Activated CD4-positive, alpha-beta T cell treated with anti-CD3 and anti-CD28 coated beads for 48 hours (primary cell): Measurements from ENCODE around the gene KANSL1.
"Not testable (repeated sequence)": the region's sequence is repeated elsewhere in the genome, so short reads cannot be mapped to it uniquely, and the experiment has no call there.

ENCODE experiments used
- DNase-seq: peaks from one replicate; pipeline ENCODE4 v3.0.0-alpha.2; 2020

Gene KANSL1

DNA sequence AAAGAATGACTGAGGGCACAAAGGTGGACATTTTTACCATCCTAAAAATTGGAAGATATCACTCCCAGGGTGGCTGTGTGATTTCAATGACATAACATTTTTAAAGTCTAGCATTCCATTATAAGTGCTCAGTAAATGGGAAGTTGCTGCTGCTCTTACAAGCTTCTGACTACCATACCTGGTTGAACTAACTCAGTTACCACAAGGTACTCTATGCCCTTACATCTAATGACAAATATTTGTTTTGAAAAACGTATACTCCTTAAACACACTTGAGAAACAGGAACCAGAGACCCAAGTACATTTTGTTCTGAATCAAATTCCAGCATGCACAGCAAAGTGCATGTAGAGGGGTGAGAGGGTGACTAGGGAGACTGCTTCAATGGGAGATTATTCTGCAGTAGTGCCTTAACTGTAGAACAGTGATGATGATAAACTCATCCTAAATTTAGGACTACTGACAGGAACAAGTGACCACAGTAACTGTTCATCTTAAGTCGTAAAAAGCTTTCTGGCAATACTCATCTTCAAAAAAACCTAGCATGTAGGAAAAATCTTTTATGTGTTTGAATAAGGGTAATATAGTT is 83.5 kb downstream of the KANSL1 start:
- no peak for DNase-seq

- DNase-seq = no peak
Measured at GRCh38 chr17:46108550-46109110, 84.6 kb downstream of the KANSL1 start.

- no peak for DNase-seq
Measured at GRCh38 chr17:46108120-46108519, 85.1 kb downstream of the KANSL1 start.

GRCh38 chr17:46106966-46107644 is 86.1 kb downstream of the KANSL1 start:
- DNase-seq = no peak

DNA sequence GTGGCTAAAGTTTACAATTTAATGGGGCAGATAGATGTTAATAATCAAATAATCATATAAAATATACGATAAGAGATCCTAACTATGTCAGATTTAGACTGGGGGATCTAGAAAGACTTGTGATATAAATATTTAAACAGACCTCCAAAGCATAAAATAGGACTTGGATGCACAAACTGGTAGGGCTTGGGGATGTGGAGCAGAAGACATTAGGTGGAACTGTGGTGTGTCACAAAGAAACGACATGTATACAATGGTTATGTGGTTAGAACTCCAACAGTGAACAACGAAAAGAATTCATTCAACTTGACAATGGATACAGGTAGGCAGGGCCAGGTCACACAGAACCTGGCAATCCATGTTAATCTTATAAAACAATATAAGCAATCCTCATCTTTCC is 90.4 kb downstream of the KANSL1 start:
- not testable (repeated sequence) for DNase-seq

DNA sequence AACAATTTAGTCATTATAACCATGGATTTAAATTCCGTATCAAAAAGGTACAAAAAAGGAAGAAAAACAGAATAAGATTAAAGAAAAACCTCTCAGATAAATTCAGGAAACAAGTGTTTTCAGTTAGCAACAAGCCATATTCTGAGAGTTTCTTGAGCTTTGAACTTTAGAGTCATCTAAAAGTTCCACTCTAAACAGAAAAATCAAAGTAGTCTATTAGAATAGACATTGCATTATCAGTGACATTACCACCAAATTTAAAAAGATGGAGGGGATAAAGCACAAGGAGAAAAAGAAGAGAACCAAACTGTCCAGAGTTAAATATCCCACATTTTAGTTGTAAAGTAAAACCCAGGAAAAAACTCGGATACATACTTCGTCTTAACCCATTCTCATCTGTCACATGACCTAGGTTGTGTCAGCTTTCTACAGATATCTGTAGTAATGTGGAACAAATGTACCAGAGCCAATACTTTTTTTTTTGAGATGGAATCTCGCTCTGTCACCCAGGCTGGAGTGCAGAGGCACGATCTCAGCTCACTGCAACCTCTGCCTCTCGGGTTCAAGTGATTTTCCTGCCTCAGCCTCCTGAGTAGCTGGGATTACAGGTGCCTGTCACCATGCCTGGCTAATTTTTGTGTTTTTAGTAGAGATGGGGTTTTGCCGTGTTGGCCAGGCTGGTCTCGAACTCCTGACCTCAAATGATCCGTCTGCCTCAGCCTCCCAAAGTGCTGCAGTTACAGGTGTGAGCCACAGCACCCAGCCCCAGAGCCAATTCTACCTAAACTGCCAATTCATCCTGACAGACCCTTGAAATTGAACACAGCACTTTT is 91.2 kb downstream of the KANSL1 start:
- not testable (repeated sequence) for DNase-seq

DNA sequence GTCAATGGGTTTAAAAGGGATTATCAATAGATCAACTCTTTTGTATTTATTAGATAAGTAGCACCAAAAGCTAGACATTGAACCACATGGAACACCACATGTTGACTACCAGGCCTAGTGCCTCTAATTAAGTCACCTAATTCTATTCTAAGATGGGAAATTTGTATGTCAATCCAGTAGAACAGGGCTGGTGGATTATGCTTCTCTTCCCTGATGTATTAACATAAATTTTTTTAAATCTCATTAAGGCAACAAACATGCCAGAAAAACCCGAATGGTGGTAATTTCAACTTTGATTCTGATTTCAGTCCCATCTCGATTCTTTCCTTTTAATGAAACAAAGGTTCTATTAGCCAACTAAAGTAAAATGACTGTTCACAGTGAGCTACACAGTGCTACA is 92.6 kb downstream of the KANSL1 start:
- no peak for DNase-seq

- DNase-seq = no peak
Measured at GRCh38 chr17:46099865-46100264, 93.4 kb downstream of the KANSL1 start.

DNA sequence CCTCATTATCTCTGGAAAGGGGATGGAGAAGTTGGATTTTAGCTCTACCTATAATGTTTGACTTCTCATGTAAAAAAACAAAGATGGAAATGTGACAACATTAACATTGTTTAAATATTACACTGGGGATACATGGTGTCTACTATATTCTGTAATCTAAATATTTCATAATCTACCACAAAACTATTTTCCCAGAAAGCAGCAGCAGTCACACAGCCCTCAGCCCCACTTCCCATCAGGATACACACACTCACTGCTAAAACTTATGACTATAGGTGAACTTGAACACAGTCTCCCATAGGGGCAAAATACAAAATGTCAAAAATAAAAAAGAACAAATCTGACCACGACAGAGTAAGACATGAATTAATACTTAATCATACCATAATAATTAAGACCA is 95.7 kb downstream of the KANSL1 start:
- no peak for DNase-seq

DNA sequence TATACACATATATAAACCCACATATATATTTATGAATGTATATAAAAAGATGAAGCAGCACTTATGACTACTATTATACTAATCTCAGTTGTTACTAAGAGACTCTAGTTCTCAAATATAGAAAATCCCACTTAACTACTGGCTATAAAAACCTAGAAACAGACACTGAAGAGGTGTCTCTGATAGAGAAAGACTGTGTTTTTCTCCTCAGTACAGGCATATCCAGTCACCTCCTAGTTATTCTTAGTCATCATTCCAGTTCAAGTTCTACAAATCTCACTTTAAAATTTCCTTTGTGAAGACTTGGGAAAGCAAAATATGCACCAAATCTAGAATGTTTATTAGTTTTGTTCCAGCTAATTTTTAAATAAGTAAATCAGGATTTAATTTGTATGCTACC is 100.2 kb downstream of the KANSL1 start:
- no peak for DNase-seq

DNA sequence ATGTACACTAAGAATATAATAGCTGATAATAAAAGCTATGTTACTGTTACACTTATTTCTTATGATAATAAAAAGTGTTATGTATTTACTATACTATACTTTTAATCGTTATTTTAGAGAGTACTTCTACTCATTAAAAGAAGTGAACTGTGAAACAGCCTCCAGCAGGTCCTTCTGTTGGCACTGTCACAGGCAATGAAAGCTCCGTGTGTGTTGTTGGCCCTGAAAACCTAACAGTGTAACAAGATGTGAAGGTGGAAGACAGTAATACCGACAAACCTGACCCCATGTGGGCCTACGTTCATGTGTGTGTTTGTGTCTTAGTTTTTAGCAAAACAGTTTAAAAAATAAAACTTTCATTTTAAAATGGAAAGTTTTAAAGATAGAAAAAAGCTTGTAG is 102.4 kb downstream of the KANSL1 start:
- no peak for DNase-seq

DNA sequence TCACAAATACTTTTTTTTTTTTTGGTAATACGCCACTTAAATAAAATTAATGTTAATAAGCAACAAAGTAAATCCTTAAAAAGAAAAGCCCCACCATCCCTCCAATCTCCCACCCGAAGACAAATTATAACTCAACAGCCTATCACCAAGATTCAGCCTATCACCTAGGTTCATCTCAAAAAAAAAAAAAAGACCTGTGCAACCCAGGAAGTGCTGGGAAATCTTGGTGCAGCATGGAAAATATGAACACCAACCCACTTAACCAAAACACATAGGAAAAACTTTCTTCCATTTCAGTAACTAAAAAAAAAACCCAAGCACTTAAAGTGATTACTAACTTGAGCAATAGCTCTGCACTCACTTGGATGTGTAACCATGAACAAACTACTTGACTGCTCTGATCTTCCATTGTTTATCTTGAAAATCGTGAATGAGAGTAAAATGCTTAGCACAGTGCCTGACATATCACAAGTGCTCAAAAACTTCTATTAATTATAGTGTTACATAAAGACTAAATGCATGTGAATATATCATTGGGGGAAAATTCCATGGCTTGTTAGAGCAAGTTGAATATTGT is 103.8 kb downstream of the KANSL1 start:
- DNase-seq = no peak

DNA sequence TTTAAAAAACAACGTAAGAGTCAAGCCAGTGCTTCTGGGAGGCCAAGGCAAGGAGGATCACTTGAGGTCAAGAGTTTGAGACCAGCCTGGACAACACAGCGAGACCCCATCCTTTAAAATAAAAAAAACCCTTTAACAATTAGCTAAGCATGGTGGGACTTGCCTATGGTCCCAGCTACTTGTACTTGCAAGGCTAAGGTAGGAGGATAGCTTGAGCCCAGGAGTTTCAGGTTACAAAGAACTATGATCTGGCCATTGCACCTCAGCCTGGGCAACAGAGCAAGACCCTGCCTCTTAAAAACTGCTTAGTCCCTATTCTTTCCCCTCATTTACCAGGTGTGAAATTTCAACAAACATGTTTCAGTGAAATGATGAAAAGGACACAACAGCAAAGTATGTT is 104.6 kb downstream of the KANSL1 start:
- DNase-seq = no peak

GRCh38 chr17:46087871-46088270 is 105.4 kb downstream of the KANSL1 start:
- DNase-seq = not testable (repeated sequence)

- DNase-seq = no peak
Measured at GRCh38 chr17:46086821-46087220, 106.4 kb downstream of the KANSL1 start.

DNA sequence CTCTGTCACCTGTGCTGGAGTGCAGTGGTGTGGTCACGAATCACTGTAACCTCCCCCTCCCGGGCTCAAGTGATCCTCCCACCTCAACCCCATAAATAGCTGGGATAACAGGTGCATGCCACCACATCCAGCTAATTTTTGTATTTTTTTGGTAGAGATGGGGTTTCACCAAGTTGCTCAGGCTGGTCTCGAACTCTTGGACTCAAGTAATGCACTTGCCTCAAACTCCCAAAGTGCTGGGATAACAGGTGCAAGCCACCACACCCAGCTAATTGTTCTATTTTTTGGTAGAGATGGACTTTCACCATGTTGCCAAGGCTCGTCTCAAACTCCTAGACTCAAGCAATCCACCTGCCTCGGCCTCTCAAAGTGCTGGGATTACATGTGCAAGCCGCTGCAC is 107.7 kb downstream of the KANSL1 start:
- no peak for DNase-seq

- DNase-seq = no peak
Measured at GRCh38 chr17:46082257-46082656, 111.0 kb downstream of the KANSL1 start.

GRCh38 chr17:46081018-46081320 is 112.3 kb downstream of the KANSL1 start:
- DNase-seq = no peak

DNA sequence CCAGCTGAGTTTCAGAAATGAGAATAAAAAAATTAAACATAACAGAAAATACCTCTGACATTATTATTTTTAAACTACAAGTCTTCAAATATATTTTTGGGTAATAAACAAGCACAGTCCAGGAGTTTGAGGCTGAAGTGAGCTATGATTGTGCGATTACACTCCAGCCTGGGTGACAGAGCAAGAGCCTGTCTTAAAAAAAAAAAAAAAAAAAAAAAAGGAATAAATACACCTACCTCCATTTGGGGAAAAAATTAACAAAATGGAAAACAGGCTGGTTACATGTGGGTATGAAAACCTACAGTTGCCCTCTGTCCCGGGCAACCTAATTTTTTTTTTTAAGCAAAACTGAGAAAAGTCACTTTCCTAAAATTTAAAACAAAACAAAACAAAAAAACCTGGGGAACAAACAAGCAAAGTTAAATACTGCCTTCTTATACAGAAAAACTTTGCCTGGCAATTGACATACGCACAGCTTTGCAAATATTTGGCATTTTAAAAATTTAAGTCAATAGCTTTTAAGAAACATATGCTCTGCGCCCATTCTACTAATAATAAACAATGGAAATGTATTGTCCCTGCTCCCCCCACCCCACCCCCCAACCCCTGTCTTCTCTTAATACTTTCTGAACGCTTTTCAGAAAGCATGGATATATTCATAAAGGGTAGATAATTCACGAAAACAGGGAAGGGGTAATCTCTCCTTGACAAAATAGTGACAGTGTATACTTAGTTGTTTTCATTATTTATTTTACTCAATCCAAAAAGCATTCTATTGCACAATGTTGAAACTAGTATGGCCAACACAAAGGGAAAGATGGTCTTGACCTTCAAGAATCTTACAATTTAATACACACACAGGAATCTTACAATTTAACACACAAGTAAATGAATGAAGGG is 112.9 kb downstream of the KANSL1 start:
- no peak for DNase-seq

DNA sequence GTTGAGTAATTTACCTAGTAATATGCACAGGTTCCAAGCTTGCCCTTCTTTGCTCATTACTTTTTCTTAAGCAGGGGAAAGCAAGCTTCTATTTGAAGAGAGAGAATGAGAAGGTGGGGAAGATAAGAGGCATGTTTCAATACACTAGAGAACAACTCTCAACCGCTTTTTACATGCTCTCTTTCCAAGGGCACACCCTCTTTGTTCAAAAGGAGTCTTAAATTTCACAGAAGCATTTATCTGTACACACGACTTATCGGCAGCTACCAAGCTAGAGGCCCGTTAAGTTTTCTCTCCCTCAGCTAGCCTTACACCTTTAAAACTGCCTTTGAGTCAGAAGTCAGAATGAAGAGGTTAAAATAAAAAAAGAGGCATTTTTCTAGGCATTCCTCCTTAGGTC is 114.6 kb downstream of the KANSL1 start:
- DNase-seq = no peak

DNA sequence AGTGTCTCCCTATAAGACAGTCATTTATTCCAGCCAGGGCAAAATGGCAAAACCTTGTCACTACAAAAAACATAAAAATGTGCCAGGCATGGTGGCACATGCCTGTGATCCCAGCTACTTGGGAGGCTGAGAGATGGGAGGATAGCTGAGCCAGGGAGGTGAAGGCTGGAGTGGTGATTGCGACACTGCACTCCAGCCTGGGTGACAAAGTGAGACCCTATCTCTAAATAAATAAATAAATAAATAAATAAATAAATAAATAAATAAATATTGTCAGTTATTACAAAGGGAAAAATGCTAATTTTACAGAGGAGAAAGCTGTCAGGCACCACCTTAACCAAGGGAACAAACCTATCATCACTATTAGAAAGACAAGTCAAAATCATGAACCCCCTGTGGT is 118.7 kb downstream of the KANSL1 start:
- DNase-seq = no peak

- no peak for DNase-seq
Measured at GRCh38 chr17:46072998-46073397, 120.2 kb downstream of the KANSL1 start.

GRCh38 chr17:46071796-46072195 is 121.4 kb downstream of the KANSL1 start:
- no peak for DNase-seq
